Measurements from ENCODE around the gene TNFRSF8.
A peak's percentile ranks its signal among the peaks of the same experiment; 100 is the strongest.

TNFRSF8 gene

GRCh38 chr1:12114340-12114683, 51.2 kb downstream of the TNFRSF8 start:
- no peak for DNase-seq (ENCODE audit: low read depth in 2 of 2)

GRCh38 chr1:12114916-12115315, 51.8 kb downstream of the TNFRSF8 start:
- DNase-seq (ENCODE audit: low read depth in 2 of 2): no peak

DNA sequence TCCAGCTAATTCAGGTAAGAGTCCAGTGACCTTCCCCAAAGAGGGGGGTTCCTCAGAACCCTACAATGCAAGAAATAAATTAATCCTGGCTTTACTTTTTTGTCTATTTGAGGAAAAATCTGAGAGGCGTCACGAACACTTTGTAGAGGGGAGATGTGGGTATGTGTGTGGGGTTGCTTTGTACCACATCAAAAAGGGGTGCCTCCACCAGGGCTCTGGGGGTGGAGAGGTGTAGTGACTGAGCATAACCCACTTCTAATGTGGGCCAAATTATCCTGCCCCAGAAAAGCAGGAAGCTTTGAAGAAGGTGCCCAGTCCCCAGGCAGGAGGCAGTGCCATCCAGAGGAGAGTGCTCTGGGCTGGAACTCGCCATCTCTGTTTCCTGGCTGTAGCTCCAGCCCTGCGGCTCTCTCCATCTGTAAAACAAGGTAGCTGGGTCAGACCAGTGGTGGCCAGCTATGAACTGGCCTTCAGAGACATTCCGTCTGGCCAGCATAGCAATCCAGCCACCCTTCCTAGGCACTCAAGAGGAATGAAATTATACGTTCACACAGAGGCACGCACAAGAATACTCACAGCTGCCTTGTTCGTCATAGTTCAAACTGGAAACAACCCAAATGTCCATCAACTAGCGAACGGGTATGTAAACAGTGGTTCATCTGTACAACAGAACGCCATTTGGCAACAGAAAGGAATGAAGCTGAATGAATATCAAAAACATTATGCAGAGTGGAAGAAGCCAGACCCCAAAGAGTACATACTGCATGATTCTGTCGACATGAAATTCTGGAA, 58.3 kb downstream of the TNFRSF8 start:
- DNase-seq (ENCODE audit: low read depth in 2 of 2): no peak

DNA sequence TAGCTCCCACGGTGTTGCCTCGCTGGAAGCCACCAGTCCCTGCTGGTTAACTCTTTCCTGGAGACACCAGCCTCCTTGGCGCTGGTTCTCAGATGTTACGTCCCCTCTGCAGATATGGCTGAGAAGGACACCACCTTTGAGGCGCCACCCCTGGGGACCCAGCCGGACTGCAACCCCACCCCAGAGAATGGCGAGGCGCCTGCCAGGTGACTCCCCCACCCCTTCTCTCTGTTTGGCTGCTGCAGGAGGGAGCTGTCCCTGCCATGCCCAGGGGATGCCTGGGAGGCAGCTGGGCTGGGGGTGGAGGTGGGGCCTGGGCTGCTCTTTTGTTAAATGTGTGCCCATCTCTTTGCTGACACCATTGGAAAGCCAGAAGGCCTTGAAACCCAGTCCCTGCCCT, 60.1 kb downstream of the TNFRSF8 start:
- DNase-seq (ENCODE audit: low read depth in 2 of 2): no peak

DNA sequence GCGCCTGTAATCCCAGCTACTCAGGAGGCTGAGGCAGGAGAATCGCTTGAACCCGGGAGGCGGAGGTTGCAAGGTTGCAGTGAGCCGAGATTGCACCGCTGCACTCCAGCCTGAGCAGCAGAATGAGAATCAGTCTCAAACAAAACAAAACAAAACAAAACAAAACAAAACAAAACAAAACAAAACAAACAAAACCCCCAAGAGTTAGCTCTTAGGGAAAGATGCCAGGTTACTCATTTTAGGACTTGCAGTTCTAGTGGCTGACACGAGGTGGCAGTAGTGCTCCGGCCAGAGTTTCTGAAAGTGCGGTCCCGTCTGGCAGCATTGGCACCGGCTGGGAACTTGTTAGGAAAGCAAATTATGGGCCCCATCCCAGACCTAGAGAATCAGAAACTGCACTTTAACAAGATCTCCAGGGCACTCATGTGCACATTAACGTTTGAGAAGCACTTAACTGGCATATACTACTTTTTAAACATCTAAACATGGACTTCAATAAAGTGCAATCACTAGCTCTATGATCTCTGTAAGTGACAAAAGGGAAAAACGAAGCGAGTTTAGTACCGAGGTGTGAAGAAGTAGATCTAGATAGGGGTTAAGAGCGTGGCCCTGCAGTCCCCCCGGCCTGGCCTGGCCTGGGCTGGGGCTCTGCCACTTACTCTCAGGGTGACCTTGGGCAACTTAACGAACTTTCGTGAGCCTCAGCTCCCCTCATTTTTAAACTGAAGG, 61.8 kb downstream of the TNFRSF8 start:
- DNase-seq (ENCODE audit: low read depth in 2 of 2): peak; percentile 57 to 62

DNA sequence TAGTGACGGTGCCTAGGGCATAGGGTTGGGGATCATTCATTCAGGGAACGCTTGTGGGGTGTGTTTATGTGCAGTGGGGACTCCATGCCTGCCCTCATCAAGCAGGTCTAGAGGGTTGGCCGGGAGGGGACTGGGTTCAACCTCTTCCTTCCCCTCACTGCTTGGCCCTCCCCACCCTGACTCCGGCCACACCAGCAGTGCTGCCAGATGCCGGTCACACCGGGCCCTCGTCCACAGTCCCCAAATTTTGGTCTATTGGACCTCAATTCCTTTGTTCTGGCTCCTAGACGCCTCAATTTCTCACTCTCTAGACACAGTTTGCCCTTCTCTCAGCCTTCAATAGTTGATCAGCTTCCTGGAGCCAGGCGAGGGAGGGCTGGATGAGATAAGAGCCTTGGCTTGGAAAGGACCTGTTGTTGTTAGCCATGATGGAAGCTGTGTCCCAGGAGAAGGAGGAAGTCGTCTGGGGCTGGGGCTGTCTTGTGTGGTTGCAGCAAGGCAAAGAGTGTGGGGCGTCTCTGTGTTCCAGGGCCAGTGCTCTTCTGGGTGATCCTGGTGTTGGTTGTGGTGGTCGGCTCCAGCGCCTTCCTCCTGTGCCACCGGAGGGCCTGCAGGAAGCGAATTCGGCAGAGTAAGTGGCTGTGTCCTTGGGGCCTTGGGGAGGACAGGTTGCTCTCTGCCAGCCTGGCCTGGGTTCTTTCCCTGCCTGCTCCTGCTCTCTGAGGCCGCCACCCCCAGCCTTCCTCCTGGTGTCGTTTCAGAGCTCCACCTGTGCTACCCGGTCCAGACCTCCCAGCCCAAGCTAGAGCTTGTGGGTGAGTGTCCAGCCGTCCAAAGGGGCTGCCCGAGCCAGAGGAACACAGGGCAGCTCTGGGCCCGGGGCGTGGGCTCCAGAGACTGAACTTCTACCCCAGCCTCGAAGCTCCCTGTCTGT, 62.6 kb downstream of the TNFRSF8 start:
- no peak for DNase-seq (ENCODE audit: low read depth in 2 of 2)

DNA sequence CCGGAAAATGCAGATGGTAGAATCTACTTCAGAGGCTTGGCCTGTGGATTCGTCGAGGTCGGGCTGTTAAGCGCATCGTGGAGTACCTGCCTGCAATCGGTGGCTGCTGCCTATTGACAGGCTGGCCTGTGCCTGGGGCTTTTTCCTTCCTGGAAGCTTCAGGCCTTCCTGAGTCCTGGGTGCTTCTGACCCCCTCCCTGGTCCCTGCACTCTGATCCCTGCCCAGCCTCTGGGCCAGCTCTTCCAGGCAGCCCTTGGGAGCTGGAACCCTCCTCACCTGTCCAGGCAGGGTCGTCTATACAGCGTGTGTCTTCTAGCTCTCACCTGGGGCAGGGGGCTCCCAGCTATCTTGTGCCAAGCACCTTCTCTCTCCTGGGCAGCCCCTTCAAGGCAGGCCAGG, 63.7 kb downstream of the TNFRSF8 start:
- no peak for DNase-seq (ENCODE audit: low read depth in 2 of 2)

GRCh38 chr1:12127206-12127810, 64.2 kb downstream of the TNFRSF8 start:
- DNase-seq (ENCODE audit: low read depth in 2 of 2): peak in 1 of 2 donors; percentile 22

DNA sequence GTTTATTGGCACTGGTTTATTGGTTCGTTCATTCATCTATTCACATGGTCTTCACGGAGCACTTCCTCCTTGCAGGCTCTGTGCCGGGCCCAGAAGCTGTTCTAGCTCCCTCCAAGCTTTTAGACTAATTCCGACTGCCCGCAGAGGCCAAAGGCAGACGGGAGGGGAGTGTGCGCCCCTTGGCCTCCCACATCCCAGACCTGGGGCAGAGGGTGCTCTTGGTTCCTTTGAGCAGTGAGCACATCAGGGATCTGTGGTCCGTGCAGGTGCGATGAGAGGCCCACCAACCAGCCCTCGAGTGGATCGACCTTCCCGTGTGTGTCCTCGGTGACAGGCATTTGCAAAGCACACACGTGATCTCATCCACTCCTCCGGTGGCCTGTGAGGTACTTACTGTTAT, 65.0 kb downstream of the TNFRSF8 start:
- no peak for DNase-seq (ENCODE audit: low read depth in 2 of 2)

GRCh38 chr1:12129624-12130023, 66.5 kb downstream of the TNFRSF8 start:
- DNase-seq (ENCODE audit: low read depth in 2 of 2): no peak

DNA sequence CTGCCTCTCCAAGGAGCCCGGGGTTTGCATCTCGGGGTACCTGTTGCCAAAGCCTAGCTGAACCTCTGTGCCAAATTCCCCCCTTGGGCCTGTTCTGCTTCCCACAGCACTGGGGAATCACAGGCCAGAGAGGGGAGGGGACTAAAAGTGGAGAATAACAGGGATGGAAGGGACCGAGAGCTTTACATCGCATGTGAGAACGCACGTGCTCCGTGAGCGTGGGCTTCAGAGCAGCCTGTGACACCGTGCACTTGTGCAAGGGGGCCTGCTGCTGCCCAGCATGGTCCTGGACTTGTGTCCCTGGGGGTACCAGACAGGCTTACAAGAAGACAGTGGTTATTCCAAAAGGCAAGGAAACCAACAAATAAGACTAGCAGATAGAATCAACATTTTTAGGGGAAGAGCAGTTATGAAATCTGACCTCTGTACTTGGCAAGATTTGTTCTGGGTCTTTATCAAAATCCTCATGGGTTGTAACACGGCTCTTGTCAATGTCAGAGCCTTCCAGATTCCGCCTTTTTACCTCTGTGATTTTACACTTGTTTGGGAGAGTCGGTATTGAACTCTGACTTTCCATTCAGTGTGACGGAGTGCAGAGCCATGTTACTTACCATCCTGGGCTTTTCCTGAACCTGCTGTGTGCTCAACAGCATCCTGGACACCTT, 67.5 kb downstream of the TNFRSF8 start:
- no peak for DNase-seq (ENCODE audit: low read depth in 2 of 2)

GRCh38 chr1:12132078-12132477, 69.0 kb downstream of the TNFRSF8 start:
- DNase-seq (ENCODE audit: low read depth in 2 of 2): no peak

DNA sequence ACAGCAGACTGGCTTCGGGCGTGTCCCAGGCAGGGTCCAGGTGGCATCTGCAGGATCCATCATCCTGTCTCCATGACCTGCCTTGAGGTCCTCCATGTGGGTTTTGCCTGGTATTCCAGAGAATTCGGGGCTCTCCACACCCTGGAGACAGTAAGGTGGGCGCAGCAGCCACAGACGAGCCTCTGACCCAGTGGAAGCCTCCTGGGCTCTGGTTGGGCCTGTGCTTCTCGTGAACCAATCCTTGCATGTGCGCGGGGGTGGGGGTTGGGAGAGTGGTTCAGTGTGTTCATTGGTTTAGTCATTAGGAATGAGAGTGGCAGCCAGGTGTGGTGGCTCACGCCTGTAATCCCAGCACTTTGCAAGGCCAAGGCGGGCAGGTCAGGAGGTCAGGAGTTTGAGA, 71.6 kb downstream of the TNFRSF8 start:
- DNase-seq (ENCODE audit: low read depth in 2 of 2): no peak

DNA sequence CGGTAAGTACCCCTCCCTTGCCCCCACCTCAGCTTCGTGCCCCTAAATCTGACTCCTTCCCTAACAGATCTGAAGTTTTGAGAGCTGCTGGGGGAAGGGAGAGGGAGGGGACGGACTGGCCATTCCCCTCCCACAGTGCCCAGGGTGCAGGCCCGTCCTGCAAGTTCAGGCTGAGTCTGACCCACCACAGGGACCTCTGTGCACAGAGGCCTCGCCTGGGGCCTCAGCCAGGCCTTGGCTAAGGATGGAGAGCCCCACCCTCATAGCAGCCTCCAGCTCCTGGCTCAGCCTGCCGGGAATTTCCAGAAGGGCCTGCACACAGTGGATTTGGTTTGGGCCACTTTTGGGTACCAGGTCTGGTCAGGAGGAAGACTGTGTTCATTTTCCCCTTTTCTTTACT, 72.5 kb downstream of the TNFRSF8 start:
- no peak for DNase-seq (ENCODE audit: low read depth in 2 of 2)

DNA sequence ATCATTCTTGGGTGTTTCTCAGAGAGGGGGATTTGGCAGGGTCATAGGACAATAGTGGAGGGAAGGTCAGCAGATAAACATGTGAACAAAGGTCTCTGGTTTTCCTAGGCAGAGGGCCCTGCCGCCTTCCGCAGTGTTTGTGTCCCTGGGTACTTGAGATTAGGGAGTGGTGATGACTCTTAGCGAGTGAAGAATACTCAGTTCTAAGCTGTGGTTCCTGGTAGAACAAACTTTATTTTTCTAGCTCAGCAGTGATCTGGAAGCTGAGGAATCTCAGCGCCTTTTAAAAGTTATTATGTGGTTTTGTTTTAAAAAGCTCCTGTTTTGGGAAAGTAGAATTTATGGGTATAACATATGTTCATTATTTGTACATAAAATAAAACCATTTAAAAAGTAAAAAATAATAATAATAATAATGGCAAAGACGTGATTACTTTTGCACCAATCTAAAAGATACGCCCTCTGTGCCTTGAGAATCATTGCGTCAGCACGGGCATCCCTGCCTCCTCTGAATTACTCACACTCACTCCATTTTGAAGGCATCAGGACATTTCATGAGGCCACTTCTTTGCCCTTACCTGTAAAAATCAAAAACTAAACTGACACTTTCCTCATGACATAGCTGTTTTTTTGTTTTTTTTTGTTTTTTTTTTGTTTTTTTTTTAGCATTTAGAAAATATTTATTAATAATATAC, 74.0 kb downstream of the TNFRSF8 start:
- DNase-seq (ENCODE audit: low read depth in 2 of 2): no peak

GRCh38 chr1:12138196-12139168, 75.4 kb downstream of the TNFRSF8 start:
- no peak for DNase-seq (ENCODE audit: low read depth in 2 of 2)

GRCh38 chr1:12140016-12140415, 76.9 kb downstream of the TNFRSF8 start:
- DNase-seq (ENCODE audit: low read depth in 2 of 2): no peak

DNA sequence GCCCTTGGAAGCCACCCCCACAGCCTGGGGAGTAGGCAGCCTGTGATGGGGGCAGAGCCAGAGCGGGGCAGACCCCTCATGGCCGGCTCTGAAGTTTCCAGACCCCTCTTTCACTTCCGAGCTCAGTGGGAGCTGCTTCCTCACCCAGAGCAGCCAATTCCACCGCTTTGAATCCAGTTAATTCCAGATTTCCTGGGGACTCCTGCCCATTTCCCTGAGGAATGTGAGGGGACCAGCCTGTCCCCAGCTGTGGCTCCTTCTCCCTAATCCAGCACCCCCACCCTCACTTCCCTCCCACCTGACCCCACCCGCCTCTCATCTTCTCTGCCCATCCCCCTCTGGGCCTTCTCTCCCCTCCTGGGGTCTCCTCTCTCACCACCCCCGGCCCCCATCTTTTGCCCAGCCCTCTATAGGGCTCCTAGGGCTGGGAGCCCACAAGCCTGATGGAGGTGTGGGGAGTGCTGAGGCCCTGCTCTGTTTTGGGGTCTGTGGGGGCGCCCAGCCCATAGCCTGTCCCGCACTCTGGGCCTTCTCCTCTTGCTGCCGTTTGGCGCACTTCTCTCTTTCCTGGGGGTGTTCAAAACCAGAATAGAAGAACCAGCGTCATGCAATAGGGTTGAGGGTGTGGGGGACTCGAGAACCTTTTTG, 77.5 kb downstream of the TNFRSF8 start:
- no peak for DNase-seq (ENCODE audit: low read depth in 2 of 2)
